SK-N-MC (cell line): ENCODE results near the gene DDX59.
A peak's percentile ranks its signal among the peaks of the same experiment; 100 is the strongest.

Experiments used
- DNase-seq: peaks from one replicate; pipeline ENCODE4 v3.0.0-alpha.2; 2011; ENCODE audit warnings: low read depth, low spot score
- H3K27ac ChIP-seq: fragments of 200-600 bp; sonication (generic); 2 replicates; pipeline ENCODE4 v1.5.1; 2016; ENCODE audit warnings: mixed run types
- H3K36me3 ChIP-seq: fragments of 200-600 bp; sonication (generic); 2 replicates; pipeline ENCODE4 v1.6.1; 2017; ENCODE audit warnings: antibody characterized with exemption, low read length, mixed read lengths; ENCODE audit not compliant: insufficient read depth
- H3K4me3 ChIP-seq: fragments of 200-600 bp; sonication (generic); 2 replicates; pipeline ENCODE4 v1.5.1; 2016
- H3K9ac ChIP-seq: fragments of 200-600 bp; sonication (generic); 2 replicates; pipeline ENCODE4 v1.8.0; 2017; ENCODE audit warnings: mixed run types, mixed read lengths; ENCODE audit not compliant: insufficient read length
- H3K9me3 ChIP-seq: fragments of 200-600 bp; sonication (generic); 2 replicates; pipeline ENCODE4 v1.6.1; 2017; ENCODE audit warnings: low read depth, mild to moderate bottlenecking, antibody characterized with exemption, low read length, moderate library complexity, mixed read lengths
- EZH2 ChIP-seq: fragments of 200-600 bp; sonication (generic); IDR thresholded peaks from one replicate; pipeline ENCODE4 v1.6.1; 2017; ENCODE audit warnings: antibody characterized with exemption
- FOXP2 ChIP-seq: optimal IDR thresholded peaks from 2 replicates; pipeline ENCODE3; 2011; ENCODE audit warnings: mild to moderate bottlenecking, moderate library complexity; ENCODE audit not compliant: insufficient read depth; ENCODE audit errors: extremely low read length, control extremely low read depth
- POLR2AphosphoS5 ChIP-seq: IDR thresholded peaks from 2 replicates; pipeline ENCODE4 v1.6.1; 2012; ENCODE audit warnings: mild to moderate bottlenecking, low read depth, low read length, borderline replicate concordance

Gene DDX59

DNA sequence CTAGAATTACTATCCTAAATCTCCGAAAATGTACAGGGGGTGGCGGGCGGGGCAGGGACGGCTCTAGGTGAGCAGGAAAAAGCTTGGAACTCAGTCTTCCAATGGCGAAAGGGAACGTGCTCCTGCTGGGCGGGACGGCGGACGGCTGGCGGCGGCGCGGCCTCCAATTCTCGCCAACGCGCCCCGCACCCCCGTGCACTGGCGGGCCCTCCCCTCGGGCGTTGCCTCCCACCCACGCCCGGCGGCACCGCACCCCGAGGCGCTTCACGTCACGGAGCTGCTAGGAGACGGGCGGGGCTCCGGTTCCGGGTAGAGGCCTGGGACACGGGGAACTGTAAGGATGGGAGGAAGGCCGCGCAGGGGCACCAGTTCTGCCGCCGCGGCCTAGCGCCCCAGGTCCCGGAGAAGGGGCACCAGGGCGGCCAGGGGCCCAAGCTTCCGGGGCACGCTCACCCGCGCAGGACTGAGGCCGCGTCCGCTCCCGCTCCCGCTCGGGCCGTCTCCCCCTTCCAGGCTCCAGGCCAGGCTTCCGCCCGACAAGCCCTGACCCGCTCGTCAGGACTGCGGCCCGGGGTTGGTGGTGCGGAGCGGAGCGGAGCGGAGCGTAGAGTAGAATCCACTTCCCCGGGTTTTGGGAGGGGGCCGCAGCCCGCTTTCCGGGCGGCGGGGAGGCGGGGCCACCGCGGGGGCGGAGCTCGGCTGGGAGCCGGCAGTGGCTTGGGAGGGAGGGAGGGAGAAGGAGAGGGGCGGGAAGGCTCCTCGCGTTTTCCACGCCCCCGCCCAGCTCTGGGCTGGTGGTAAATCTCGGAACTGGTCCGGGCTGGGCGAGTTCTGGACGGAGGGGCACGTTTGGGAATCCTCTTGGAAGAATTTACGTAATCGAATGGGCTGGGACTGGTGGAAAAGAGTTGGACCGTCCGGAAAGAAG lies at the start of gene DDX59:
Gene DDX59, minus strand, starts transcription at position 594 of the 928 bp plus-strand sequence. CDS start 3,167 bp downstream, outside the sequence.
- H3K9ac ChIP-seq: peak within 1 kb of the TSS; percentile 99
- H3K36me3 ChIP-seq: peaks cover 6% of the 10 kb centered on the region; the same call in 1 of the 2 replicates
- TF ChIP-seq EZH2: no peak
- peak; percentile 81 for TF ChIP-seq POLR2AphosphoS5
- H3K27ac ChIP-seq: peak within 1 kb of the TSS; percentile 98
- H3K9me3 ChIP-seq: no peaks in the 10 kb centered on the region
- DNase-seq: peak; percentile 64
- peak within 1 kb of the TSS; percentile 97 for H3K4me3 ChIP-seq

DNA sequence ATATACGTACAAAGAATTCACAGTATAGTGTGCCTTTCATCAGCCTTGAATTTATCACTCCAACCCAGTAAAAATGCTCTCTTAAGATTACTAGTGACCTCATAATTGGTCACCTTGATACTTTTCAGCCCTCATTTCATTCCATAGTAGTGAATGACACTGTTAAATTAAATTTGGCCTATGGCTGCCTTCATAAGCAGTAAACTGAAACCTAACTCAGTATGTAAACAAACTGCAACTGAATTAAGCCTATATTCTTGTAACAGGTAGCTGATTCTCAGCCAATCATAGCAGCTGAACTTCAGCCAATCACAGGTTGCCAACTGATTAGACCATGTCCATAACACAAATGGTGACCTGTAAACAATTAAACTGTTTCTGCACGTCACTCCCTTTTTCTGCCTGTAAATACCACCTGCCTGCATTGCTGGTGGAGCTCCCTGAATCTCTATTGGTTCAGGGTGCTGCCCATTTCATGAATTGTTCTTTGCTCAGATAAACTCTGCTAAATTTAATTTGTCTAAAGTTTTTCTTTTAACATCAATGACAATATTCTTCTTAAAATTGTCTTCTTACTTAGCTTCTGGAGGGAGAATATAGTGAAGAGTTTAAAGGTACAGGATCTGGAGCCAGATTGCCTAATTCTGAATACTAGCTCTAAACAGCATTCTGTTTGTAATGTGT lies 44.9 kb upstream of the DDX59 start:
- no peak overlapping the region for H3K9ac ChIP-seq
- H3K4me3 ChIP-seq: no peak overlapping the region
- H3K9me3 ChIP-seq: no peaks in the 10 kb centered on the region
- H3K36me3 ChIP-seq: no peaks in the 10 kb centered on the region
- DNase-seq: no peak
- no peak overlapping the region for H3K27ac ChIP-seq
- TF ChIP-seq FOXP2 (no peak), EZH2 (no peak), POLR2AphosphoS5 (no peak)

DNA sequence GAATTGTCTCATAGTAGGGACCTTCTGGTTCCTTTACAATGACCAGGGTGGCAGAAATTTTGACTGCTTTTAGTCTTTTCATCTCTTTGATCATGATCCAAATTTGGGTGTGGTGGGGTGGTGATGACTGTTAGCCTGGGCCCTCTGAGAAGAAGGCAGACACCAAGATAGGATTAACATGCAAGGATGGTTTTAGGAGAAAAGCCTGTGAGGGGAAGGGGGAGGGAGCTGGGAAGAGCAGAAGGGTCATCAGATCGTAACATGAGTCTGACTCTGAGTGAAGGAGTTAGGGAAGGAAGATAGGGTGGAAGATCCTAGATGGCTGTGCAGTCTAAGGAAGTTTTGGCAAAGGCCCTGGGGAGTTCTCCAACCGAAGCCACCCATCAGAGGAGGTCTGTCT lies 40.5 kb upstream of the DDX59 start:
- no peak for DNase-seq
- Histone ChIP-seq H3K4me3 (no peak overlapping the region), H3K36me3 (no peaks in the 10 kb centered on the region), H3K9ac (no peak overlapping the region), H3K27ac (no peak overlapping the region), H3K9me3 (no peaks in the 10 kb centered on the region)
- TF ChIP-seq POLR2AphosphoS5 (no peak), FOXP2 (no peak), EZH2 (no peak)

DNA sequence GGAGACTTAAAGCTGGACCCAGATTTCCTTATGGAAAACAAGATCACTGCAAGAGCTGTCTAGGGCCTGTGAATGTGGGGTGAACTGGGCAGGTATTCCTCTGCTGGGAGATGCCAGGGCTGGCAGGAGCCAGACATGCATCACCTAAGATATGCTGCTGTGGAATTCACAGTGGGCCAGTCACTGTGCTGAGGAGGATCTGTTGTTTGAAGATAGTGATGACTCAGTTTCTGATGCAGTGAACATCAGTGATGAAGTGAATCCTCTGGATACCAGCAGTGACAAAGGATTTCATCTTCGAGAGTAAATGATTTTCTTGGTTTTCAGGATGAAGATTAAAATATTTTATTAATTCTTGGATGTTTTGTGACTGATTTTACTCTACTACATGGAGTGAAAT lies 39.1 kb upstream of the DDX59 start:
- no peaks in the 10 kb centered on the region for H3K36me3 ChIP-seq
- DNase-seq: no peak

DNA sequence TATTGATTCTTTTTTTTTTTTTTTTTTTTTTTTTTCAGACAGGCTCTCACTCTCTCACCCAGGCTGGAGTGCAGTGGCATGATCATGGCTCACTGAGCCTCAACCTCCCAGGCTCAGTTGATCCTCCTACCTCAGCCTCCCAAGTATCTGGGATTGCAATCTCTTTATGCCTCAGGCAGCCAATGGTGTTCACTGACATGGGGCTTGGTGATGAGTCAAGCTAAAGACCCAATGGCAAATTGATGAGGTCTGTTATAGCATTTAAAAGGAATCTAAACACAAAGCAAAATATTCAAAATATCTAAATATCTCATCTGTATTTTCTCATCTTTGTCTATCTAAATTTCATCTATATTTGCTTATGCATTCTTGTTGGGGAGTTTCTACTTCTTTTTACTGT lies 38.5 kb upstream of the DDX59 start:
- no peaks in the 10 kb centered on the region for H3K9me3 ChIP-seq
- no peak overlapping the region for H3K27ac ChIP-seq
- no peak for DNase-seq
- TF ChIP-seq FOXP2: no peak
- H3K9ac ChIP-seq: no peak overlapping the region
- H3K4me3 ChIP-seq: no peak overlapping the region
- H3K36me3 ChIP-seq: no peaks in the 10 kb centered on the region

More for the DNA sequence above, 39.1 kb upstream of the DDX59 start:
- no peak overlapping the region for H3K27ac ChIP-seq
- no peak for TF ChIP-seq FOXP2
- TF ChIP-seq EZH2: no peak
- no peak for TF ChIP-seq POLR2AphosphoS5
- H3K4me3 ChIP-seq: no peak overlapping the region
- no peak overlapping the region for H3K9ac ChIP-seq
- no peaks in the 10 kb centered on the region for H3K9me3 ChIP-seq

DNA sequence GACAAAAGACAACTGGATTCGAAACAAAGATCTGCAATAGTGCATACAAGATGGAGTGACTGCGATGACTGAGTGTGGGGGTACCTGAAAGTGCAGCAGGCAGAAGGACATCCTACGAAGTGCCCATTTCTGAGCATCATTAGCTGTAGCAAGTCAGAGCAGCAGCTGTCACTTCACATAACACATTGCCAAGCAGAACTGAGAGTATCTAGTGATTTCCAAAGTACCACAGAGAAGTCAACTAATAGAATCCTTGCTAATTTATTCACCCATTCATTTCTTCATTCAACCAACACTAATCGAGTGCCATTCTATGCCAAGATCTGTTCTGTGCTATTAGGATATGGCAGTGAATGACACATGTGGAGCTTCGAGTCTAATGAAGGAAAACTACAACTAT lies 37.4 kb upstream of the DDX59 start:
- Histone ChIP-seq H3K9ac (no peak overlapping the region), H3K27ac (no peak overlapping the region), H3K4me3 (no peak overlapping the region), H3K36me3 (no peaks in the 10 kb centered on the region), H3K9me3 (no peaks in the 10 kb centered on the region)
- no peak for TF ChIP-seq FOXP2
- TF ChIP-seq POLR2AphosphoS5: no peak
- no peak for TF ChIP-seq EZH2
- no peak for DNase-seq

DNA sequence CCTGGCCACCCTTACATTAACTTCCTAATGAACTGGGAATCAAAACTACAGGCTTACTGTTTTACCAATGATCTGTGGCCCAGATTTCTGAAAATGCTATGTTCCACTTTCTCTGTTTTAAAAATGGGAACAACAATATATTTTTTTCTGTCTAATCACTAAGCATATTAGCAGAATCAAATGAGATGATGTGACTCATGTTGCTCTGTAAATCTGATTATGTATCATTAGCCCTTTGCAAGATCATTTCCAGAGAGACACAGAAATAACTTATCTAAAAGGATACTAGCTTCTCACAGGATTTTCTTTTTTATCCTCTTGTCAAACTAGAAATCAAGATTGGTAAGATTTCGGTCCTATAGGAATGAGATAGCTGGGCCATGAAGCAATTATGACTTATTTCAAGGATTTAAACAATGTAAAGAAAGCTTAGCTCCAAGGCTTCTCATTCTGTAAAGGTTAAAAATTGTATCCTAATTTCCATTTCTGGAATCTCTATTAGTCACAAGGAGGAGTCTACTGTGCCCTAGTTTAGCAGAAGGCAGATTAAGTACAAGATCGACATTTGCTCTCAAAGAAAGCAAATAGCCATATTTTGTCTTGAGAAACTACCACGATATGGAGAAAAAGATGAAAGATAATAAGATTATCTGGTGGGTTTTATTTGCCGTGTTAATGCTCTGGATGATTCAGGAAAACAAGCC lies 36.6 kb upstream of the DDX59 start:
- H3K9ac ChIP-seq: no peak overlapping the region
- H3K36me3 ChIP-seq: no peaks in the 10 kb centered on the region
- TF ChIP-seq FOXP2 (no peak), EZH2 (no peak)
- no peak overlapping the region for H3K27ac ChIP-seq
- no peaks in the 10 kb centered on the region for H3K9me3 ChIP-seq
- H3K4me3 ChIP-seq: no peak overlapping the region
- DNase-seq: no peak

DNA sequence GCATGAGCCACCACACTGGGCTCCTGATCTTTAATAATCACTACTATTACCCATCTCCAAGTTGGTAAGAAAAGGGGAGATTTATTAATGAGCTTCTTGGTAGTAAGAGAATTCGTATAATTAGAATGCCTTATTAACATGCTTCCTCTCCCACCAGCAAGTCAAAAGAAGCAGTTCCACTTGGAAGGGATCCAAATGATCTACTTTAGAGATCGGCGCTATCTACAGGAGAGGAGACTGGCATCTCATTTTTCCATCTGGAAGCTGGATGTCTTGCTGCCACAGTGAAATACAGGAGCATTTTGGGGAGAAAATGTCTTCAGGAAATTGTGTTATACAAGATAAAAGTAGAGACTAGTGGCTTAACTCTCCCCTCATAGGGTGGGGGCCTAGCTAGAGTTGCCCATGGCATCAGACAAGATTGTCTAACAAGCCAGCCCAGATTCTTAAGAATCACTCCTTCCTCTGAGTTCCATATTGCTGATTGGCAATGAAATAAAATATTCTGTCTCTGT lies 35.3 kb upstream of the DDX59 start:
- Histone ChIP-seq H3K36me3 (no peaks in the 10 kb centered on the region), H3K4me3 (no peak overlapping the region), H3K9me3 (no peaks in the 10 kb centered on the region), H3K9ac (no peak overlapping the region), H3K27ac (no peak overlapping the region)
- TF ChIP-seq FOXP2 (no peak), EZH2 (no peak), POLR2AphosphoS5 (no peak)
- DNase-seq: no peak
